IMR-90 (cell line): ENCODE data around the gene FOXP4. TPM values are rescaled to one million over a fixed set of nuclear protein-coding genes. Genes with fewer than 3 reads are reported as not detected.

Source experiments
- ATAC-seq: fragments of 200-7000 bp; cut with Tn5 transposase; 2 replicates; pipeline ENCODE4 v1.9.1; 2020; ENCODE audit warnings: low read depth, mild to moderate bottlenecking, moderate library complexity
- BruUV-seq: library from RNA; stranded (reverse); fragments of 400-500 nt; replicated peaks from 2 replicates; lab custom pipeline; 2021; lab: Mats Ljungman, UMichigan
- CTCF ChIA-PET: fragments of 300-600 bp; formaldehyde crosslinking; extraction: SDS; loops from one replicate; lab custom pipeline; 2021; ENCODE audit warnings: antibody characterized with exemption; lab: Yijun Ruan, JAX
- POLR2A ChIA-PET: fragments of 300-600 bp; sonication (Branson Sonifier 250); formaldehyde crosslinking; loops from one replicate; lab custom pipeline; 2022; ENCODE audit warnings: antibody characterized with exemption; ENCODE audit not compliant: unreplicated experiment; lab: Charles Lee
- DNase-seq: peaks from one replicate; pipeline ENCODE4 v3.0.0; 2013
- H2AFZ ChIP-seq: replicated peaks from 2 replicates; pipeline ENCODE3; 2013; ENCODE audit warnings: low read length, mild to moderate bottlenecking; ENCODE audit not compliant: poor library complexity
- H2AK5ac ChIP-seq: 2 replicates; pipeline ENCODE4 v1.6.1; 2013; ENCODE audit warnings: low read depth, low read length, inconsistent platforms
- H2AK9ac ChIP-seq: replicated peaks from 2 replicates; pipeline ENCODE3; 2013; ENCODE audit warnings: mild to moderate bottlenecking, low read depth, low read length, moderate library complexity; ENCODE audit not compliant: poor library complexity
- H2BK120ac ChIP-seq: 2 replicates; pipeline ENCODE4 v1.6.1; 2013; ENCODE audit warnings: low read depth, low read length, inconsistent platforms
- H2BK15ac ChIP-seq: 3 replicates; pipeline ENCODE4 v1.6.1; 2013; ENCODE audit warnings: low read depth, low read length, inconsistent platforms
- H2BK20ac ChIP-seq: 2 replicates; pipeline ENCODE4 v1.6.1; 2013; ENCODE audit warnings: low read depth, mild to moderate bottlenecking, inconsistent platforms, low read length, moderate library complexity
- H2BK5ac ChIP-seq: 2 replicates; pipeline ENCODE4 v1.6.1; 2013; ENCODE audit warnings: mild to moderate bottlenecking, low read depth, low read length, inconsistent platforms; ENCODE audit not compliant: poor library complexity, severe bottlenecking
- H3K14ac ChIP-seq: replicated peaks from 2 replicates; pipeline ENCODE4 v1.6.1; 2013; ENCODE audit warnings: low read depth, low read length, inconsistent platforms
- H3K18ac ChIP-seq: 2 replicates; pipeline ENCODE4 v1.6.1; 2013; ENCODE audit warnings: low read depth, low read length, control low read depth
- H3K23ac ChIP-seq: 2 replicates; pipeline ENCODE4 v1.6.1; 2013; ENCODE audit warnings: low read depth, low read length, inconsistent platforms
- H3K27ac ChIP-seq: 2 replicates; pipeline ENCODE4 v1.5.1; 2013; ENCODE audit warnings: mild to moderate bottlenecking, control low read depth, low read length; ENCODE audit not compliant: insufficient read depth
- H3K27me3 ChIP-seq: 2 replicates; pipeline ENCODE4 v1.6.1; 2013; ENCODE audit warnings: low read length; ENCODE audit not compliant: control insufficient read depth, insufficient read depth
- H3K36me3 ChIP-seq: 2 replicates; pipeline ENCODE4 v1.6.1; 2013; ENCODE audit warnings: low read length, mixed read lengths; ENCODE audit not compliant: control insufficient read depth, insufficient read depth
- H3K4ac ChIP-seq: 2 replicates; pipeline ENCODE4 v1.6.1; 2013; ENCODE audit warnings: low read depth, low read length, inconsistent platforms
- H3K4me1 ChIP-seq: 2 replicates; pipeline ENCODE4 v1.6.1; 2013; ENCODE audit warnings: low read length, mixed read lengths; ENCODE audit not compliant: control insufficient read depth, insufficient read depth
- H3K4me2 ChIP-seq: 2 replicates; pipeline ENCODE4 v1.6.1; 2013; ENCODE audit warnings: low read depth, mild to moderate bottlenecking, control low read depth, low read length, moderate library complexity
- H3K4me3 ChIP-seq: 2 replicates; pipeline ENCODE4 v1.5.1; 2013; ENCODE audit warnings: low read depth, mild to moderate bottlenecking, control low read depth, low read length, moderate library complexity; ENCODE audit not compliant: insufficient read depth
- H3K56ac ChIP-seq: 2 replicates; pipeline ENCODE4 v1.6.1; 2013; ENCODE audit warnings: low read length, inconsistent platforms; ENCODE audit not compliant: insufficient read depth; ENCODE audit errors: extremely low read depth
- H3K79me1 ChIP-seq, 2 experiments: 2 replicates each; pipeline ENCODE4 v1.6.1; 2013; ENCODE audit warnings: low read length in 2 of 2, inconsistent platforms in 1 of 2, low read depth in 1 of 2
- H3K9ac ChIP-seq: 2 replicates; pipeline ENCODE4 v1.6.1; 2013; ENCODE audit warnings: low read depth, low read length, control low read depth
- H3K9me1 ChIP-seq: 2 replicates; pipeline ENCODE4 v1.6.1; 2013; ENCODE audit warnings: low read length, inconsistent platforms; ENCODE audit not compliant: insufficient read depth
- H3K9me3 ChIP-seq: 2 replicates; pipeline ENCODE4 v1.6.1; 2013; ENCODE audit warnings: low read length; ENCODE audit not compliant: control insufficient read depth, insufficient read depth
- H4K20me1 ChIP-seq: 2 replicates; pipeline ENCODE4 v1.6.1; 2013; ENCODE audit warnings: low read length, inconsistent platforms; ENCODE audit not compliant: insufficient read depth
- H4K5ac ChIP-seq: 2 replicates; pipeline ENCODE4 v1.6.1; 2013; ENCODE audit warnings: mild to moderate bottlenecking, low read depth, low read length, control low read depth
- H4K8ac ChIP-seq, 2 experiments: 2 replicates each; pipeline ENCODE4 v1.6.1; 2013; ENCODE audit warnings: low read depth in 2 of 2, low read length in 2 of 2, control low read depth in 1 of 2, inconsistent platforms in 1 of 2
- H4K91ac ChIP-seq: 2 replicates; pipeline ENCODE4 v1.6.1; 2013; ENCODE audit warnings: low read depth, low read length, inconsistent platforms; ENCODE audit not compliant: insufficient read depth
- CHD1 ChIP-seq: IDR thresholded peaks from 2 replicates; pipeline ENCODE4 v1.6.1; 2012; ENCODE audit warnings: low read depth, low read length, improper control_type of control experiment
- FOS ChIP-seq: fragments of 150-350 bp; IDR thresholded peaks from 2 replicates; pipeline ENCODE4 v1.6.1; 2016; ENCODE audit warnings: low read depth, low read length
- MAZ ChIP-seq: IDR thresholded peaks from 2 replicates; pipeline ENCODE4 v1.6.1; 2012; ENCODE audit warnings: low read depth, mild to moderate bottlenecking, low read length, improper control_type of control experiment, moderate library complexity, borderline replicate concordance
- NFE2L2 ChIP-seq: fragments of 150-350 bp; IDR thresholded peaks from 2 replicates; pipeline ENCODE4 v1.6.1; 2016; ENCODE audit warnings: low read depth, mild to moderate bottlenecking, low read length
- POLR2A ChIP-seq: IDR thresholded peaks from 2 replicates; pipeline ENCODE4 v1.6.1; 2012; ENCODE audit warnings: mild to moderate bottlenecking, low read depth, low read length
- RAD21 ChIP-seq: IDR thresholded peaks from 2 replicates; pipeline ENCODE4 v1.6.1; 2012; ENCODE audit warnings: low read length, improper control_type of control experiment
- RCOR1 ChIP-seq: IDR thresholded peaks from 2 replicates; pipeline ENCODE4 v1.6.1; 2012; ENCODE audit warnings: mild to moderate bottlenecking, low read length, improper control_type of control experiment; ENCODE audit not compliant: insufficient replicate concordance
- RFX5 ChIP-seq: IDR thresholded peaks from 2 replicates; pipeline ENCODE4 v1.8.0; 2012; ENCODE audit warnings: low read depth, mild to moderate bottlenecking, low read length, moderate library complexity
- SMC3 ChIP-seq: fragments of 150-350 bp; IDR thresholded peaks from 2 replicates; pipeline ENCODE4 v1.6.1; 2016; ENCODE audit warnings: low read depth, mild to moderate bottlenecking, antibody characterized with exemption, low read length, moderate library complexity
- WGBS, 2 experiments: methylation state at CpG; one replicate each; pipeline versions ENCODE4 v1.1.5 to v1.1.7; 2013; ENCODE audit warnings: missing lambda C conversion rate in 2 of 2; ENCODE audit not compliant: insufficient read length in 1 of 2; ENCODE audit errors: extremely low coverage in 2 of 2; 5-methylcytosine and 5-hydroxymethylcytosine counted together
- dilution Hi-C: fragments of 300-500 bp; cut with HindIII; formaldehyde crosslinking; loops from one replicate; pipeline ENCODE4 v1.14.3; 2018; ENCODE audit warnings: low sequenced_read_pairs; ENCODE audit not compliant: unreplicated experiment
- in situ Hi-C: fragments of 300-500 bp; cut with MboI; formaldehyde crosslinking; loops from 3 replicates; pipeline ENCODE4 v1.14.3; 2019; ENCODE audit warnings: low sequenced_read_pairs, inconsistent platforms, mixed read lengths
- intact Hi-C: fragments of 100-400 bp; cut with micrococcal nuclease; formaldehyde crosslinking; loops from 2 replicates; pipeline ENCODE4 v1.10.0; 2022
- polyA plus RNA-seq, 3 experiments: library from polyadenylated mRNA; depleted of rRNA; stranded (reverse); fragments of >200 nt; gene quantifications; 2 replicates each; pipeline ENCODE4 v1.2.3, GENCODE V29; 2012; ENCODE audit warnings: low replicate concordance in 1 of 3
- total RNA-seq: library from RNA; depleted of rRNA; stranded (reverse); fragments of >200 nt; gene quantifications from 2 replicates; pipeline ENCODE4 v1.2.3, GENCODE V29; 2012
- TF ChIP-seq, protein P1 (sequence below): fragments of 150-350 bp; IDR thresholded peaks from 2 replicates; pipeline ENCODE4 v1.6.1; 2017; ENCODE audit warnings: mild to moderate bottlenecking, antibody characterized with exemption, low read length, low read depth

FOXP4 gene
- total and polyA plus RNA-seq, 2 of the 4 experiments (the other 2 are of a cell fraction): 0.72 to 9.5 TPM

DNA sequence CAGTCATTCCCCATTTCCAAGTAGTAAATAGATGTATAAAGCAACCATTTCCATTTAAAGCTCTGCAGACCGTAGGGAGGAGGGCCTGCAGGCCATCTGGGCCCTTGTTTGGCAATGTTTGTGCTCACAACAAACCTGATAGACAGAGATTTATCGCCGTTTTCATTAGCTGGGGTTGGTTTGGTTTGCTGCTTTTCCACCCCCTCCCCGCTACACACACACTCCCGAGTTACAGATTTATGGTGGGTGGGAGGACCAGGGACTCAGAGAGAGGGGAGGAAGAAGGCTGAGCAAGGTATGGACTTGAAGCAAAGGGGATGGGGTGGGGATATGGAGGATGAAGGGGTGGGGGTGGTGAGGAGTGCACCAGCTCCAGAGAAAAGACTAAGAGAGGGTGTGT, 36.6 kb upstream of the FOXP4 start:
- BruUV-seq: no TSS peak
- in situ Hi-C loops (no loop called here), intact Hi-C loops (no loop called here), dilution Hi-C loops (no loop called here)
- no peak overlapping the region for H4K5ac ChIP-seq
- peaks cover 51% of the 10 kb centered on the region for H3K27me3 ChIP-seq
- H3K9me3 ChIP-seq: no peaks in the 10 kb centered on the region
- no peak overlapping the region for H2AK5ac ChIP-seq
- 0 out of 2 replicates have a peak, but pooled peaks cover 1% of the 10 kb centered on the region for H4K20me1 ChIP-seq
- H2BK20ac ChIP-seq: no peak overlapping the region
- no peak overlapping the region for H2AFZ ChIP-seq
- H3K4me3 ChIP-seq: no peak overlapping the region
- POLR2A ChIA-PET: no interaction called here
- H3K36me3 ChIP-seq: no peaks in the 10 kb centered on the region
- no peak overlapping the region for H3K27ac ChIP-seq
- no CpG with 5 or more reads among the region's 5 CpGs for WGBS, 2 experiments
- no peaks in the 10 kb centered on the region for H3K9me1 ChIP-seq
- no peak overlapping the region for H3K9ac ChIP-seq
- H2AK9ac ChIP-seq: no peak overlapping the region
- no peak overlapping the region for H4K8ac ChIP-seq
- no peak overlapping the region for H3K23ac ChIP-seq
- DNase-seq (no peak), ATAC-seq (no peak)
- peaks cover 3% of the 10 kb centered on the region; the same call in 1 of the 2 replicates for H3K4me1 ChIP-seq
- no peak overlapping the region for H2BK15ac ChIP-seq
- no peaks in the 10 kb centered on the region for H3K79me1 ChIP-seq
- no peak for TF ChIP-seq SMC3
- TF ChIP-seq, protein P1, sequence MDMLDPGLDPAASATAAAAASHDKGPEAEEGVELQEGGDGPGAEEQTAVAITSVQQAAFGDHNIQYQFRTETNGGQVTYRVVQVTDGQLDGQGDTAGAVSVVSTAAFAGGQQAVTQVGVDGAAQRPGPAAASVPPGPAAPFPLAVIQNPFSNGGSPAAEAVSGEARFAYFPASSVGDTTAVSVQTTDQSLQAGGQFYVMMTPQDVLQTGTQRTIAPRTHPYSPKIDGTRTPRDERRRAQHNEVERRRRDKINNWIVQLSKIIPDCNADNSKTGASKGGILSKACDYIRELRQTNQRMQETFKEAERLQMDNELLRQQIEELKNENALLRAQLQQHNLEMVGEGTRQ: no peak
- TF ChIP-seq RCOR1: no peak
- TF ChIP-seq NFE2L2: no peak
- TF ChIP-seq RFX5: no peak
- TF ChIP-seq CHD1: no peak
- TF ChIP-seq MAZ: no peak
- no peak for TF ChIP-seq FOS
- TF ChIP-seq RAD21: no peak
- no peak for TF ChIP-seq POLR2A
- no peak overlapping the region for H2BK5ac ChIP-seq
- H3K18ac ChIP-seq: no peak overlapping the region
- CTCF ChIA-PET: interaction anchor here (0.6 kb wide), 1 partner anchor 1566 kb away, joined by 8 read pairs; no protein-coding TSS in a partner anchor
- H3K14ac ChIP-seq: no peak overlapping the region
- H3K4me2 ChIP-seq: no peak overlapping the region
- no peak overlapping the region for H3K56ac ChIP-seq
- H4K91ac ChIP-seq: no peak overlapping the region
- no peak overlapping the region for H3K4ac ChIP-seq
- H2BK120ac ChIP-seq: no peak overlapping the region
